HG02973 (cell line): ENCODE data around the gene HSD11B1L.

Experiments
- ATAC-seq: cut with Tn5 transposase; IDR thresholded peaks from one replicate; pipeline ENCODE4 v1.9.1; 2021; ENCODE audit warnings: moderate library complexity; ENCODE audit not compliant: unreplicated experiment

HSD11B1L gene

GRCh38 chr19:5666921-5667610 is 13.8 kb upstream of the HSD11B1L start:
- ATAC-seq, result no peak

- ATAC-seq, result no peak
These were observed 13.0 kb upstream of the HSD11B1L start for GRCh38 chr19:5667751-5668271.

GRCh38 chr19:5669212-5669611 is 11.6 kb upstream of the HSD11B1L start:
- ATAC-seq, result no peak

GRCh38 chr19:5671600-5671999 is 9.2 kb upstream of the HSD11B1L start:
- ATAC-seq, result no peak

GRCh38 chr19:5672708-5673459 is 7.9 kb upstream of the HSD11B1L start:
- ATAC-seq, result no peak

- no peak for ATAC-seq
These were observed 7.1 kb upstream of the HSD11B1L start for GRCh38 chr19:5673752-5674151.

- ATAC-seq, result no peak
These were observed 6.1 kb upstream of the HSD11B1L start for GRCh38 chr19:5674714-5675113.

- no peak for ATAC-seq
These were observed 4.6 kb upstream of the HSD11B1L start for GRCh38 chr19:5676105-5676771.

GRCh38 chr19:5676772-5677105 is 4.1 kb upstream of the HSD11B1L start:
- ATAC-seq, result no peak

- no peak for ATAC-seq
These were observed 3.7 kb upstream of the HSD11B1L start for GRCh38 chr19:5677136-5677535.

- ATAC-seq, result no peak
These were observed 3.2 kb upstream of the HSD11B1L start for GRCh38 chr19:5677580-5677979.

GRCh38 chr19:5678071-5678718 is 2.6 kb upstream of the HSD11B1L start:
- no peak for ATAC-seq

- ATAC-seq, result no peak
These were observed 1.3 kb upstream of the HSD11B1L start for GRCh38 chr19:5679289-5680083.

- no peak for ATAC-seq
These were observed 767 bp upstream of the HSD11B1L start for GRCh38 chr19:5680084-5680436.

- ATAC-seq, result no peak
These were observed 722 bp downstream of the HSD11B1L start for GRCh38 chr19:5681391-5682106.

GRCh38 chr19:5682107-5682482 is 1.3 kb downstream of the HSD11B1L start:
- no peak for ATAC-seq

- no peak for ATAC-seq
These were observed 2.5 kb downstream of the HSD11B1L start for GRCh38 chr19:5683177-5683886.

- no peak for ATAC-seq
These were observed 4.0 kb downstream of the HSD11B1L start for GRCh38 chr19:5684694-5685430.

GRCh38 chr19:5686326-5686646 is 5.5 kb downstream of the HSD11B1L start:
- no peak for ATAC-seq
